Measurements from ENCODE around the gene USP43.
"Not testable (repeated sequence)": the region's sequence is repeated elsewhere in the genome, so short reads cannot be mapped to it uniquely, and the experiment has no call there.

Gene USP43, protein sequence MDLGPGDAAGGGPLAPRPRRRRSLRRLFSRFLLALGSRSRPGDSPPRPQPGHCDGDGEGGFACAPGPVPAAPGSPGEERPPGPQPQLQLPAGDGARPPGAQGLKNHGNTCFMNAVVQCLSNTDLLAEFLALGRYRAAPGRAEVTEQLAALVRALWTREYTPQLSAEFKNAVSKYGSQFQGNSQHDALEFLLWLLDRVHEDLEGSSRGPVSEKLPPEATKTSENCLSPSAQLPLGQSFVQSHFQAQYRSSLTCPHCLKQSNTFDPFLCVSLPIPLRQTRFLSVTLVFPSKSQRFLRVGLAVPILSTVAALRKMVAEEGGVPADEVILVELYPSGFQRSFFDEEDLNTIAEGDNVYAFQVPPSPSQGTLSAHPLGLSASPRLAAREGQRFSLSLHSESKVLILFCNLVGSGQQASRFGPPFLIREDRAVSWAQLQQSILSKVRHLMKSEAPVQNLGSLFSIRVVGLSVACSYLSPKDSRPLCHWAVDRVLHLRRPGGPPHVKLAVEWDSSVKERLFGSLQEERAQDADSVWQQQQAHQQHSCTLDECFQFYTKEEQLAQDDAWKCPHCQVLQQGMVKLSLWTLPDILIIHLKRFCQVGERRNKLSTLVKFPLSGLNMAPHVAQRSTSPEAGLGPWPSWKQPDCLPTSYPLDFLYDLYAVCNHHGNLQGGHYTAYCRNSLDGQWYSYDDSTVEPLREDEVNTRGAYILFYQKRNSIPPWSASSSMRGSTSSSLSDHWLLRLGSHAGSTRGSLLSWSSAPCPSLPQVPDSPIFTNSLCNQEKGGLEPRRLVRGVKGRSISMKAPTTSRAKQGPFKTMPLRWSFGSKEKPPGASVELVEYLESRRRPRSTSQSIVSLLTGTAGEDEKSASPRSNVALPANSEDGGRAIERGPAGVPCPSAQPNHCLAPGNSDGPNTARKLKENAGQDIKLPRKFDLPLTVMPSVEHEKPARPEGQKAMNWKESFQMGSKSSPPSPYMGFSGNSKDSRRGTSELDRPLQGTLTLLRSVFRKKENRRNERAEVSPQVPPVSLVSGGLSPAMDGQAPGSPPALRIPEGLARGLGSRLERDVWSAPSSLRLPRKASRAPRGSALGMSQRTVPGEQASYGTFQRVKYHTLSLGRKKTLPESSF

DNA sequence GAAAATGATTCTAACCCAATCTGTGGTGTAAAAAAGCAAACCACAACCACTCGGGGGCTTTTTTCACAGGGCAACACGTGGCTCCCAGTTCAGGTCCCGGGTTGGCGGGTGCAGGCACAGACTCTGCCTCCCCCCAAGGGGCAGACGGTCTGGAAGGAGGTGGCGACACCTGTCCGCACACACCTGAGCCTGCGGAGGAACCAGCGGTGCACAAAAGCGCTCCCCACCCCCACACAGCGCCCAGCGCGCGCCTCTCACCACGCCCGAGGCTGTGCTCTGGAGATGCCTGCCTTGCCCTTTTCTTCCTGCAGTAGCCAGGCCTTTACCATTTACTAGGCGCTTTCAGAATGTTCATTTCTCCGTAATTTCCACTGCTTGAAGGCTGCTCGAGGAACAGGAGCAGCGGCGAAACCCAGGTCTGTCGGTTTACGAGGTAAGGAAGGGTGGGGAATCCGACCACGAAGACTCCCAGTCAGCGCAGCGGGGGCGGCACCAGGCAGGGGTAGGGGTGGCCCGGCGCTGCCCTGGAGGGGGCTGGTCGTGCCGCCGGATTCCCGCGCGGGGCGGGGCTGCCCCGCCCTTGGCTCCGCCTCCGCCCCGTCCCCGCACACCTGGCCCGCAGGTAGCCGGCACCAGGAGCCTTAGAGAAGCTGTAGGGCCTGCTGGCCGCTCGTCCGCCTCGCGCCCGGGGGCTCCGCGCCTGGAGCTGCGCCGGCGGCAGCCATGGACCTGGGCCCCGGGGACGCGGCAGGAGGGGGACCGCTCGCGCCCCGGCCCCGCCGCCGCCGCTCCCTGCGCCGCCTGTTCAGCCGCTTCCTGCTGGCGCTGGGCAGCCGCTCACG is at the start of gene USP43:
TSS of gene USP43 (plus strand) at position 608 of the 842 bp plus-strand sequence. CDS start at position 724, 116 bp downstream.
- no peak for DNase-seq (ENCODE audit: low read depth in 2 of 2, low spot score in 1 of 2)

DNA sequence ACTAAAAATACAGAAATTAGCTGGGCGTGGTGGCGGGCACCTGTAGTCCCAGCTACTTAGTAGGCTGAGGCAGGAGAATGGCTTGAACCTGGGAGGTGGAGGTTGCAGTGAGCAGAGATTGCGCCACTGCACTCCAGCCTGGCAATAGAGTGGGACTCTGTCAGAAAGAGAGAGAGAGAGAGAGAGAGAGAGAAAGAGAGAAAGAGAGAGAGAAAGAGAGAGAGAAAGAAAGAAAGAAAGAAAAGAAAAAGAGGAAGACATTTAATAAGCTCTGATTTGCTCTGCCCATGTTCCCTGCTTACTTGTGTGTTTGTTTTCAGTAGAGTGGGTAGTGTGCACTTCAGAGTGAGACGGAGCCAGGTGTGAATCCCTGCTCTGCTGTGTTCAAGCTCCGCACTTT is 47.7 kb upstream of the USP43 start:
- not testable (repeated sequence) for DNase-seq (ENCODE audit: low read depth in 2 of 2, low spot score in 1 of 2)

DNA sequence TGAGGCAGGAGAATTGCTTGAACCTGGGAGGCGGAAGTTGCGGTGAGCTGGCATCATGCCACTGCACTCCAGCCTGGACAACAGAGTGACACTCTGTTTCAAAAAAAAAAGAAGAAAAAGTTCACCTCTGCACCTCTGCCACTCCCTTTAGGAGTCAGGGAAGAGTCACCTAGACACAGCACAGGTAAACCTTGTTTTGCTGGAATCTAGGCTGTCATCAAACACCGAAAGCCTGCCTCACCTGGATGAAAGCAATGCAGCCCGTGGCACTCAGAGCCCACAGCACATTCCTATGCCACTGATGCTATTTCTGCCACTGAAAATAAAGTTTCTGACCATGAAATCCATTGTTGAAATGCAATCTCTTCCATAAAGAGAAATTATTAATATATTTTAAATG is 46.7 kb upstream of the USP43 start:
- no peak for DNase-seq (ENCODE audit: low read depth in 2 of 2, low spot score in 1 of 2)

DNA sequence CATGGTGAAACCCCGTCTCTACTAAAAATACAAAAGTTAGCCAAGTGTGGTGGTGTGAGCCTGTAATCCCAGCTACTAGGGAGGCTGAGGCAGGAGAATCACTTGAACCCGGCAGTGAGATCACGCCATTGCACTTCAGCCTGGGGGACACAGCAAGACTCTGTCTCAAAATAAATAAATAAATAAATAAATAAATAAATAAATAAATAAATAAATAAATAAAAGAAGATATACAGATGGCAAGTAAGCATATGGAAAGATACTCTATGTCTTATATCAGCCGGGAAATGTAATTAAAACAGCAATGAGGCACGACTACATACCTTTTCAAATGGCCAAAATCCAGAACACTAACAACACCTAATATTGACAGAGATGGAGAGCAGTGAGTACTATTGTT is 40.7 kb upstream of the USP43 start:
- not testable (repeated sequence) for DNase-seq (ENCODE audit: low read depth in 2 of 2, low spot score in 1 of 2)

DNA sequence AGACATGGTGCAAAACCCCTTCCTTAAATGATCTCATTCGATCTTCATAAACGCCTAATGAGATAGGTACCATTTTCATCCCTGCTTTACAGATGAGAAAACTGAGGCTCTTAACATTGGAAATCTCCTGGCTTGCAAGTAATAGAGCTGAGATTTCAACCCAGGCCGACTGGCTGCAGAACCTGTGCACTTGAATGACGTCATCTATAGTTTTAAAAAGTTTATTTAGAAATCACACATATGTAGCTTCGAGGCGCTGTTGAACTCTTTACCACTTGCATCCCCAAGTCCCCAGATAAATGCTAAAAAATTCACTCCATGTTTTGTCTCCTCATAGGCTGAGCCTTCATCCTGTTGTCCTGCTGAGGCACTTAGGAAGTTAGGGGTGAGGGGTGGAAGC is 38.9 kb upstream of the USP43 start:
- no peak for DNase-seq (ENCODE audit: low read depth in 2 of 2, low spot score in 1 of 2)

DNA sequence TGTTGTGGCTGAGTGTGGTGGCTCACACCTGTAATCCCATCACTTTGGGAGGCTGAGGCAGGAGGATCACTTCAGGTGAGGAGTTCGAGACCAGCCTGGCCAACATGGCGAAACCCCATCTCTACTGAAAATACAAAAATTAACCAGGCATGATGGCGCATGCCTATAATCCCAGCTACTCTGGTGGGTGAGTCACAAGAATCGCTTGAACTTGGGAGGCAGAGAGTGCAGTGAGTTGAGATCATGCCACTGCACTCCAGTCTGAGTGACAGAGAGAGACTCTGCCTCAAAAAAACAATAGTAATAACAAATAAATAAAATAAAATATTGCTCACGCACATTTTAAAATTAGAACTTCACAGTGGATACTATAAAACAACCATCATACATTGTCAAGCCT is 38.3 kb upstream of the USP43 start:
- not testable (repeated sequence) for DNase-seq (ENCODE audit: low read depth in 2 of 2, low spot score in 1 of 2)

DNA sequence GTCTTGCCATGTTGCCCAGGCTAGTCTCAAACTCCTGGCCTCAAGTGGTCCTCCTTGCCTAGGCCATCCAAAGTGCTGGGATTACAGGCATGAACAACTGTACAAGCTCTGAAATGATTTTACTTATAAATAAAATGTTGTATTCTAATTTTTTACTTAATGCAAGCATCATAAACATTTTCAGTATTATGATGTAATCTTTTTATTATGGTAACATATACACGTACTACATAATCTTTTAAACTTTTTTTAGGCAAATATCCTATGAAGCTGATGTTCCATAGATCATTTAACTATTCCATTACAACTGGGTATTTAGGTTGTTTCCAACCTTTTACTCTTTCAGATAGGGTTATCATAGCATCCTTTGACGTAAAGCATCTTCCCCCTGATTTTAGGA is 33.8 kb upstream of the USP43 start:
- no peak for DNase-seq (ENCODE audit: low read depth in 2 of 2, low spot score in 1 of 2)

DNA sequence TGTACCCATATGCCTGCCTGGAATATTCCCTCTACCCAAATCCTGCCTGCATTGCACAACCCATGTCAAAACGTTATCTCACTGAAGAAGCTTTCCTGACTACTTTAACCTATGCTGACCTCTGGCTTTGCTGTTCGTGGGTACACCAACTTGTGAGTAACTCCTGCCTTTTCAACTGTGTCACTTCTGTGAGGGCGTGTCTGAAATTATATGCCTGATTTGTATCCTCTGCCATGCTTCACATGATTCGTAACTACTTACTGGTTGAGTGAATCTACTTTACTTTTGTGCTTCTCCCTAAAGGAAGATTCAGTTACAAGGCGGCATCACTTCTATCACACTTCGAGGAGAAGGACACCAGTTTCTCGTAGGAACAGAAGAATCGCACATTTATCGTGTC is 33.3 kb upstream of the USP43 start:
- no peak for DNase-seq (ENCODE audit: low read depth in 2 of 2, low spot score in 1 of 2)

DNA sequence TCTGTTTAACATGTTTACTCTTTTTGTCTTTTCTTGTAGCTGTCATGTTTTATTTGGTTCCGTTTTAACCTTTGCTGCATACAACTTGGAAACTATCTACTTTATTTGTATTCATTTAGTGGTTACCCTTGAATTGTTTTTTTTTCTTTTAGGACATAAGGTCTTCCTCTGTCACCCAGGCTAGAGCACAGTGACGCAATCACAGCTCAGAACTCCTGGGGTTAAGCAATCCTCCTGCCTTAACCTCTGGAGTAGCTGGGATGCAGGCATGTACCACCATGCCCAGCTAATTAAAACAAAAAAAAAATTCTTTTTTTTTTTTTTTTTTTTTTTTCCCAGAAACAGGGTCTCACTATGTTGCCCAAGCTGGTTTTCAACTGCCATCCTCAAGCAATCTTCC is 29.8 kb upstream of the USP43 start:
- DNase-seq (ENCODE audit: low read depth in 2 of 2, low spot score in 1 of 2): no peak

DNA sequence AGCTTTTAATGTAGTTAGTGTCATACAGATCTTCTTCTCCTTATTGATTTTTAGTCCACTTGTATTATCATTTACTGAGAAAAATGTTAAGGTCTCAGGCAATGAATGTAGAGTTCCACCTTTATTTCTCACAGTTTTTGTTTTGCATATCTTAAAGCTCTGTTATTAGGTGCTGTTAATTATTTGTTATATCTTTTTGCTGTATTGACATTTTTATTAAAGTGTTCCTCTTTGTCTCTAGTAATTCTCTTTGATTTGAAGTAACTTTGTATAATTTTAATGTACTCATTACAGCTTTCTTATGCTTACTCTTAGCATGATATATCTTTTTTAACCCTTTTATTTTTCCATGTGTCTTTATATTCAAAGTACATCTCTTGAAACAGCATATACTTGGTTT is 22.4 kb upstream of the USP43 start:
- DNase-seq (ENCODE audit: low read depth in 2 of 2, low spot score in 1 of 2): no peak

DNA sequence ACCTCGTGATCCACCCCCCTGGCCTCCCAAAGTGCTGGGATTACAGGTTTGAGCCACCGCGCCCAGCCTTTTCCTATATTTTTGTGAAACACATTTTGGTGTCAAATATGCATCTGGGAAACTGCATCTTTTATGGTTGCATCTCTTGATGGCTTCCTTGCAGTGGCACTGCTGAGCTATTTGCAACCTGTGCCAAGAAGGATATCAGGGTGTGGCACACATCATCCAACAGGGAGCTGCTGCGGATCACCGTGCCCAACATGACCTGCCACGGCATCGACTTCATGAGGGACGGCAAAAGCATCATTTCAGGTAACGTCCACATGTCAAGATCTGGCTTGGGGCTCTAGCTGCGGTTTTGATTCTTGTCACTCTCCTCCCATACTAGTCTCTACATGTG is 16.8 kb upstream of the USP43 start:
- DNase-seq (ENCODE audit: low read depth in 2 of 2, low spot score in 1 of 2): no peak

DNA sequence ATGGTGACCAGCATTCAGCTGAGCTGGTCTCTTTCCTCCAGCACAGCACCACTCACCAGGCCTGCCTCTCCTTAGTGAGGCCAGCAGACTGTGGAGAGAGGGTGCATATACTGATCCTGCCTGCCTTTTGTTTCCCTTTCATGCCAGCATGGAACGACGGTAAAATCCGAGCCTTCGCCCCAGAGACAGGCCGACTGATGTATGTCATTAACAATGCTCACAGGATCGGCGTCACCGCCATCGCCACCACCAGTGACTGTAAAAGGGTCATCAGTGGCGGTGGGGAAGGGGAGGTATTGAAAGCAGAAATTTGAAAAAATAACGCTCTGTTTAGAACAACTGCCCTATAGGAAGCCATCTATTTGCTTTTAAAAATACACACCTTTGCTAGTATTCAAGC is 12.6 kb upstream of the USP43 start:
- no peak for DNase-seq (ENCODE audit: low read depth in 2 of 2, low spot score in 1 of 2)

DNA sequence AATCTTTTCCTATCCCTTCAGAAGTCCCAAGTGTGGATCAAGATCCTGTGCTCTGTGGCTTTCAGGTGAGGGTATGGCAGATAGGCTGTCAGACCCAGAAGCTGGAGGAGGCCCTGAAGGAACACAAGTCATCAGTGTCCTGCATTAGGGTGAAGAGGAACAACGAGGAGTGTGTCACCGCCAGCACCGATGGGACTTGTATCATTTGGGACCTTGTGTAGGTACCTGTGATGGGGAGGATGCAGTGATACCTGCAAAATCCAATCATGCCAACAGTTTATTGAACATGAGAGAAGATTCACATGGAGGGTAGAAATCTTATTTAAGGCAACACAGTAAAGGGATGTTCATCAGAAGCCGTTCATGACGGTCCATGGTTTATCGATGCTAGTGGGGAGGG is 10.0 kb upstream of the USP43 start:
- DNase-seq (ENCODE audit: low read depth in 2 of 2, low spot score in 1 of 2): no peak

DNA sequence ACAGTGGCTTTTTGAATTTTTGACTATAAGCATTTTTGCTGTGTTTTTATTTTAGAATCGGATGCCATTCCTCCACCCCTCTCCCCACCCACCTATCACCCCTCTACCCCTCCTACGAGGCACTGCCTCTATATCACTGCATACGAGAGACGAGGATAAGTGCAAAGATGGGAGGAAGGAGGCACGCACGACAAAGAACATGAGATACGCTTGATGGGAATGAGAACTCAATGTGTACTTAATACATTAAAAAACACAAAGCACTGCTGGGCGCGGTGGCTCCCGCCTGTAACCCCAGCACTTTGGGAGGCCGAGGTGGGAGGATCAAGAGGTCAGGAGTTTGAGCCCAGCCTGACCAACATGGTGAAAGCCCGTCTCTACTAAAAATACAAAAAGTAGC is 8.8 kb upstream of the USP43 start:
- DNase-seq (ENCODE audit: low read depth in 2 of 2, low spot score in 1 of 2): no peak

DNA sequence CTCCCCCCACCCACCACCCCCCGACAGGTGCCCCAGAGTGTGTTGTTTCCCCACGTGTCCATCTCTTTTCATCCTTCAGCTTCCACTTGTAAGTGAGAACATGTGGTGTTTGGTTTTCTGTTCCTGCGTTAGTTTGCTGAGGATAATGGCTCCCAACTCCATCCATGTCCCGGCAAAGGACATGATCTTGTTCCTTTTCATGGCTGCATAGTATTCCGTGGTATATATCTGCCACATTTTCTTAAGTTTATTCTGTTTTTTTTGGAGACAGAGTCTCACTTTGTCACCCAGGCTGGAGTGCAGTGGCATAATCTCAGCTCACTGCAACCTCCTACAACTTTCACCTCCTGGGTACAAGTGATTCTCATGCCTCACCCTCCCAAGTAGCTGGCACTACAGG is 4.9 kb upstream of the USP43 start:
- DNase-seq (ENCODE audit: low read depth in 2 of 2, low spot score in 1 of 2): not testable (repeated sequence)

DNA sequence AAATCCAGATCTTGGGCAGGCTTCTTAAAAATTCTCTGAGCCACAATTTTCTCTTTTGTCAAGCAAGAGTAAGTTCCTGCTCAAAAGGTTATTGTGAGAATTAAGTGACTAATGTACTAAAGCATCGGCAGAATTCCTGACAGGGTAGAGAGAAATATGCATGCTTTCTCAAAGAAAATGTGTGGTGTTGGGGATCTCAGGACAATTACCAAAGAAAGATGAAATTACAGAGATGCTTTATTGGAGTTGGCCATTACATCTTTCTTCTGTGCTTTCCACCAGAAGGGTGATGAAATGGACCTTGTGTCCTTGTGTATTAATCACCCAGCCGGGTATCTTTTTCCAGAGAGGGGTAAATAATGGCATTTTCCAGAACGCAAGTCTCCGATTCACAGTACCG is 1.7 kb upstream of the USP43 start:
- DNase-seq (ENCODE audit: low read depth in 2 of 2, low spot score in 1 of 2): no peak

DNA sequence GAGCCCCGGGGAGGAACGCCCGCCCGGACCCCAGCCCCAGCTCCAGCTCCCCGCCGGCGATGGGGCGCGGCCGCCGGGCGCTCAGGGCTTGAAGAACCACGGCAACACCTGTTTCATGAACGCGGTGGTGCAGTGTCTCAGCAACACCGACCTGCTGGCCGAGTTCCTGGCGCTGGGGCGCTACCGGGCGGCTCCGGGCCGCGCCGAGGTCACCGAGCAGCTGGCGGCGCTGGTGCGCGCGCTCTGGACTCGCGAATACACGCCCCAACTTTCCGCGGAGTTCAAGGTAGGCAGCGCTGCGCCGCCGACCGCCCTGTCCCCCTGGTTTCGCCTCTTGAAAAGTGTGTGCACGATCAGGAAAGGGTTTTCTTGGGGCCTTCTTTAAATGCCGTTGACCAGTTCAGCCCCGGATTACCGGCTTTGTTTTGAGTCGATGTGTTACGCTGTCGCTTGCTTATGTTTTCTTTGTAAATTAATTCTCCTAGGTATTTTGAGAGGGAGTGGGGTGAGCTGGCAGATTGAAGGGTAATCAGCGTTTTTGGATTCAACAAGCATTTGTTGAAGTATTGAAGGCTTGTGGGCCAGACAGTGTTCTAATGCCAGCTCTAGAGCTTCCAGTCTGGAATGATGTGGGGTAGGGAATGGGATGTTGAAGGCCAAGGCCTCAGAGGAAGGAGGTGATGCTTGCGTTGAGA is 681 bp downstream of the USP43 start:
- DNase-seq (ENCODE audit: low read depth in 2 of 2, low spot score in 1 of 2): no peak

DNA sequence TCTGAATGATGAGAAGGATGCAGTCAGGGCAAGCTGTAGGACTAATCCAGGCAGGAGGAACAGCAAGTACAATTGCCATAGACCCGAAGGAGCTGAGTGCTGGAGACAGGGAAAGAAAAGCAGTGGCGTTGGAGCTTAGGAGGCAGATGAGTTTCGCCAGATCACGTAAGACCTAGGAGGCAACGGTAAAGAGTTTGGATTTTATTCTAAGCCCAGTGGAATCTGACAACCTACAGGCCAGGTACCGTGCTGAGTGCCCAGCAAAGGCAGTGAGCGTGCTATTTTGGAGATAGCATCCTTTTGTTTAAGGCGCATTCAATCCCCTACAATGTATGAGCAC is 1.2 kb downstream of the USP43 start:
- DNase-seq (ENCODE audit: low read depth in 2 of 2, low spot score in 1 of 2): no peak

DNA sequence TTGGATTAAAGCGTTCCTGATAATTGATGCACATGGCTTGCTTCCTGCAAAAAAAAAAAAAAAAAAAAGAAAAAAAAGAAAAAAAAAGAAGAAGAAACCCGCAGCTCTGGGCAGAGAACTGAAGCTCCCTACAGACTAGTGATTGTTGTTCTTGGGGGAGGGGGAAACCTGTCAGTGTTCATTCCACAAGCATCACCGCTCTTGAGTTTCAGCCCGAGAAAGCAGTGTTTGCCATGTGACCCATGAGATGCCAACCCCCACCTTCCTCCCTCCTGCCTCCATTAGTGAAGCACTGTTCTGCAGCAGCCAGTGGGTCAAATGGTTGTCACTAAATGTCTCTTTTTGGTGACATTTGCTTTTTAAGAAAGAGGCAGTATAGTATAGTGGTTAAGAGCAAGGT is 1.7 kb downstream of the USP43 start:
- no peak for DNase-seq (ENCODE audit: low read depth in 2 of 2, low spot score in 1 of 2)

DNA sequence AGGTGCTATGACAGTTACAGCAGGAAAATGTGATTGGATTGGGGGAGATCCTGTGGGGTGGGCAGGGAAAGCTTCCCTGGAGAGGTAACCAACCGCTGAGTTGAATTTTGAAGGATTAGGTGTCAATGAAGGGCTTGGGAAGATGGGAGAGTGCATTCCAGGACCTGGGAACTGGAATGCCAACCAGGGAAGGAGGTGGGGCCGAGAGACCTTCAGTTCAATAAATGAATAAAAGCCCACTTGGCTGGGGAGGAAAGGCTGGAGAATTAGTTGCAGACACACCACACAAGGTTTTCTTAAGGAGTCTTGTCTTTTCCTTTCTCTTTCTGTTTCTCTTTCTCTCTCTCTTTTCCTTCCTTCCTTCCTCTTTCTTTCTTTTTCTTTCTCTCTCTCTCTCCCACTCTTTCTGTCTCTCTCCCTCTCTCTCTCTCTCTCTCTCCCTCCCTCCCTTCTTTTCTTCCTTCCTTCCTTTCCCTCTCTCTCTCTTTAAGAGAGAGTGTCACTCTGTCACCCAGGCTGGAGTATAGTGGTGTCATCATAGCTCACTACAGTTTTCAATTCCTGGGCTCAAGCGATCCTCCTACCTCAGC is 3.3 kb downstream of the USP43 start:
- DNase-seq (ENCODE audit: low read depth in 2 of 2, low spot score in 1 of 2): no peak

All from stimulated activated CD8-positive, alpha-beta memory T cell treated with anti-CD3 and anti-CD28 coated beads, Interleukin-4, amount 100 ng/mL, for 1 hour (primary cell).